SHP77 (cell line): Measurements from ENCODE around the gene CD55.

ENCODE experiments used
- DNase-seq, 2 experiments: peaks; one replicate each; lab custom pipeline; 2025; lab: John Stamatoyannopoulos, UW

Gene CD55

DNA sequence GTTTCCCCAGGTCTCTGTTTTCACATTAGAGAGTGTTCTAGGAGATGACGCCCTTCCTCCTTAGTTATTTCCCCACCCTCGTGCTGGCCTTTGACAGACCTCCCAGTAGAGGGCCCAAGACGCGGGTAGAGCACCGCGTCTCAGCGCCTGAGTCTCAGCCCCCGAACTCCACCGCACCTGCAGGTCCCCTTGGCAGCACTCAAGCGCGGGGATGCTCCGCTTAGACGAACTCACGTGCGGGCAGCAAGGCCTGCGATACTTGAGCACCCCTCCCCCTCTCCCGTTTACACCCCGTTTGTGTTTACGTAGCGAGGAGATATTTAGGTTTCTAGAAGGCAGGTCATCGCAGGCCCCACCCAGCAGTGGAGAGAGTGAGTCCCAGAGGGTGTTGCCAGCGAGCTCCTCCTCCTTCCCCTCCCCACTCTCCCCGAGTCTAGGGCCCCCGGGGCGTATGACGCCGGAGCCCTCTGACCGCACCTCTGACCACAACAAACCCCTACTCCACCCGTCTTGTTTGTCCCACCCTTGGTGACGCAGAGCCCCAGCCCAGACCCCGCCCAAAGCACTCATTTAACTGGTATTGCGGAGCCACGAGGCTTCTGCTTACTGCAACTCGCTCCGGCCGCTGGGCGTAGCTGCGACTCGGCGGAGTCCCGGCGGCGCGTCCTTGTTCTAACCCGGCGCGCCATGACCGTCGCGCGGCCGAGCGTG, at the start of gene CD55:
Gene CD55 (plus strand): TSS at position 600 of the 711 bp plus-strand sequence. CDS start 88 bp downstream, at position 688.
- DNase-seq, result peak; percentile 52 to 80

DNA sequence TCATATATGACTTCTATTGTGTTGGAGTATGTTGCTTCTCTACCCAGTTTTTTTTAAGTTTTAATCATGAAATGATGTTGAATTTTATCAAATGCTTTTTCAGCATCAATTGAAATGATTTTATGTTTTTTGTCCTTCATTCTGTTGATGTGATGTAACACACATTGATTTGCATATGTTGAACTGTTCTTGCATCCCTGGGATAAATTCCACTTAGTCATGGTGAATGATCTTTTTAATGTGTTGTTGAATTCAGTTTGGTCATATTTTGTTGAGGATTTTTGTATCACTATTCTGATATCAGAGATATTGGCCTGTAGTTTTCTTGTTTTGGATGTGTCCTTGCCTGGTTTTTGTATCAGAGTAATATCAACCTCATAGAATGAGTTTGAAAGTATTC, 46.6 kb upstream of the CD55 start:
- DNase-seq, result no peak

DNA sequence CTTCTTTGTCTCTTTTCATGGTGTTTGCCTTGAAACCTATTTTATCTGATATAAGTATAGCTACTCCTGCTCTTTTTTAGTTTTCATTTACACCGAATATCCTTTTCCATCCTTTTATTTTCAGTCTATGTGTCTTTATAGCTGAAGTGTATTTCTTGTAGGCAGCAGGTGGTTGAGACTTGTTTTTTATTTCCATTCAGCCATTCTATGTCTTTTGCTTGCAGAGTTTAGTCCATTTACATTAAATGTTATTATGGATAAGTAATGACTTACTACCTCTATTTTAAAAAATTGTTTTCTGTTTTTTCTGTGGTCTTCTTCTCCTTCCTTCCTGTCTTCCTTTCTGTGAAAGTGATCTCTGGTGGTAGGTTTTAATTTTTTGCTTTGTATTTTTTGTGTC, 45.0 kb upstream of the CD55 start:
- no peak for DNase-seq

DNA sequence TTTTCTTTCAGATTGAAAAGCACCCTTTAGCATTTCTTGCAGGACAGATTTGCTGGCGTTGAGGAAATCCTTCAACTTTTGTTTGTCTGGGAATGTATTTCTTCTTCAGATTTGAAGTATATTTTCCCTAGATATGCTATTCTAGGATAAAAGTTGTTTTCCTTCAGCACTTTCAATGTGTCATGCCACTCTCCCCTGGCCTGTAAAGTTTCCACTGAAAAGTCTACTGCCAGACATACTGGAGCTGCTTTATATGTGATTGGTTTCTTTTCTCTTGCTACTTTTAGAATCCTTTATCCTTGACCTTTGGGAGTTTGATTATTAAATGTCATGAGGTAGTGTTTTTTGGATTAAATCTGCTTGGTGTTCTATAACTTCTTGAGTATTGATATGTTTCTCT, 44.2 kb upstream of the CD55 start:
- no peak for DNase-seq

DNA sequence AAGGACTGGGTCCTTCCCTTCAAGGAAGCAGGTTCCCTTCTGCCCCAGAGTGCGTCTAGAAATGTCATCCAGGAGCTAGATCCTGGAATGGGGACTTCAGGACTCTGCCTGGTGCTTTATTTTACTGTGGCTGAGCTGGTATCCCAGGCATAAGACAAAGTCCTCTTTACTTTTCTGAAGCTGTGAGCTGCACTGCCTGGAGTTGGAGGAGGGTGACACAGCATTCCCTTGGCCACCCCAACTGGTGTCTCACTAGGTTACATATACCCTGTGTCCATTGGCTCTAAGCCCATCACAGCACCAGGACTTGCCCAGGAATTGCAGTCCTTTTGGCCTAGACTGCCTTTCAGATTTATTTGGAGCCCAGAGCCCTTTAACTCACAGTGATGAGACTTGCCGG, 41.8 kb upstream of the CD55 start:
- DNase-seq, result no peak

DNA sequence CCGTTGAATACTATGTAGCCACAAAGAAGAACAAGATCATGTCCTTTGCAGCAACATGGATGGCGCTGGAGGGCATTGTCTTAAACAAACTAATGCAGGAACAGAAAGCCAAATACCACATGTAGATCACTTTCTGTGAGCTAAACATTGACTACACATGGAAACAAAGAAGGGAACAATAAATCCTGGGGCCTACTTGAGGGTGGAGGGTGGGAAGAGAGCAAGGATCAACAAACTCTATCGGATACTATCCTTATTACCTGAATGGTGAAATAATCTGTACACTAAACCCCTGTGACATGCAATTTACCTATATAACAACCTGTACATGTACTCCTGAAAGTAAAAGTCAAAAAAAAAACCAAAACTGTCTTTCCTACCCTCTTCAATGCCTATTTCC, 40.8 kb upstream of the CD55 start:
- no peak for DNase-seq

- DNase-seq, result no peak
Measured at GRCh38 chr1:207282058-207282457, 39.4 kb upstream of the CD55 start.

DNA sequence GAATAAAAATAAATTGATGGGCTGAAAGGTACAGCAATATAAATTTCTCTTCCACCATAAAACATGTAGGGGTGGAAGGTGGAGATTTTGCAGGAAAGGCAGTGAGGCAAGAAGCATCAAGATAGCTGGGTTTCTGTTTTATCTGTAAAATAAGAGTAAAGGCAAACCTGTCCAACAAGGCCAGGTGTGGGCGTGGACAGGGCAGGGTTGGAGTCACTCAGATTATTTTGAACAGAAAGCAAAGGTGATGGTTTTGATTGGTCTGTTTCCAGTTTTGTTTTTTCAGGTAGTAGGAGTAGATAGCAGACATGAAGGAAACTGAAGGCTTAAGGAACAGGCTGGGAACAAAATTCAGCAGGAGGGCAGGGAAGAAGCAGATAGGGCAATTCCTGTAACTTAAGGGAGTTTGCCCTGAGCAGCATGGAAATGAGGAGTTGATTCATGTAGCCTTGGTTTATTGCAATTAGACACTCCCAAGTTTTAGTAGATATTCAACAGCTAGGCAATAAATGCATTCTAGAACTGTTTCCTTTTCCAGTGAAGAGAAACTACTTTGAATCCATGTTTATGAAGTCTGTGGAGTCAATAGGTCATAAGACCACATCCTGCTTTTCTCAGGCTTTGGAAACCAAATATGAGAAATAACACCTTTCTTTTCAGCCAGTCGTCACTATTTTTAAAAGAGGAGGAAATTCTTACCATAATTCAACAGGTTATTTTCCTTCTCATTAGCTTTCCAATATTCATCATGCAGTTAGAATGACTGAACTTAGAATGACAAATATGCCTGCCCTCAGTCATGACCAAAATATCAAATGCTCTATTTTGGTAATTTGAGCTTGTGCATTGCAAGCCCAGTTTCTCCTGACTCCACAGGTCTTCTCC, 38.7 kb upstream of the CD55 start:
- no peak for DNase-seq

- no peak for DNase-seq
Measured at GRCh38 chr1:207283421-207283820, 38.1 kb upstream of the CD55 start.

GRCh38 chr1:207284209-207284897, 37.1 kb upstream of the CD55 start:
- DNase-seq, result no peak

GRCh38 chr1:207286786-207287468, 34.6 kb upstream of the CD55 start:
- no peak for DNase-seq

DNA sequence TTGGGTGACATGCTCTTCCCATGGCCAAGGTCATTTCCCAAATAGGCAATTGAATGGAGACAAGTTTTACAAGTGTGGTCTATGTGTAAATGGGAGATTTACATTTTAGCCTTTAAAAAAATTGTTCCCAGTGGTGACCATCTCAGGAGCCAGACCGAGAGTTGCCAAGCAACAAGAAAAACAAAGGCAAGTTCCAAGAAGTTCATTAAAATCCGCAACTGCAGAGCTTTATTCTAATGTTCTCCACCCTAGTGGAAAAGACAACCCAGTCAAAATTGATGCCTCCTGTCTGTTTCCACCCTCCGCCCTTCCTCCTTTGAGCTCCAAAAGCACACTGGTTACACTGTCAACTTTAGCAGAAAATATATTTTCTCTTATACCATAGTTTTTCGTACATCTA, 33.2 kb upstream of the CD55 start:
- no peak for DNase-seq

DNA sequence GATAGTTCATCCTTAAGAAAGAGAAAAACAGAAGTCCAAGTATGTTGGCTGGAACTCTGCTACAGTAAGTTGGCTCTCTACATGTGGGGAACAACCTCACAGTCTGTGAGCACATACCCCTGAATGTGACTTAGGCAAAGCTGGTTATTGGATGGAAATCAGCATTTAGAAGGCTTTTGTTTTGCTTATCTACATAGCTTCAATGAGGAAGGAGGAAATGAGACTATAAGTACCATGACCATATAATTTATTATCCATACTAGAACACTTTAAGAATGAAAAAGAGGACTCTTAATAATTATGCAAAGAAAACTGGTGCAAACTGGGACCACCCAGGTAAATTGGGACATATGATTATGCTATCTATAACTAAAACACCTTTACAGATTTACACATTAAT, 31.7 kb upstream of the CD55 start:
- DNase-seq, result no peak

DNA sequence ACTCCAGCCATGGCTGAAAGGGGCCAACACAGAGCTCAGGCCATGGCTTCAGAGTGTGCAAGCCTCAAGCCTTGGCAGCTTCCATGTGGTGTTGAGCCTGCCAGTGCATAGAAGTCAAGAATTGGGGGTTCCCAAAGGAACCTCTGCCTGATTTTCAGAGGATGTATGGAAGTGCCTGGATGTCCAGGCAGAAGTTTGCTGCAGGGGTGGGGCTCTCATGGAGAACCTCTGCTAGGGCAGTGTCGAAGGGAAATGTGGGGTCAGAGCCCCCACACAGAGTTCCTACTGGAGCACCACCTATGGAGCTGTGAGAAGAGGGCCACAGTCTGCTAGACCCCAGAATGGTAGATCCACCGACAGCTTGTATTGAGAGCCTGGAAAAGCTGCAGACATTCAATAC, 29.8 kb upstream of the CD55 start:
- no peak for DNase-seq

GRCh38 chr1:207298186-207298585, 23.3 kb upstream of the CD55 start:
- no peak for DNase-seq

DNA sequence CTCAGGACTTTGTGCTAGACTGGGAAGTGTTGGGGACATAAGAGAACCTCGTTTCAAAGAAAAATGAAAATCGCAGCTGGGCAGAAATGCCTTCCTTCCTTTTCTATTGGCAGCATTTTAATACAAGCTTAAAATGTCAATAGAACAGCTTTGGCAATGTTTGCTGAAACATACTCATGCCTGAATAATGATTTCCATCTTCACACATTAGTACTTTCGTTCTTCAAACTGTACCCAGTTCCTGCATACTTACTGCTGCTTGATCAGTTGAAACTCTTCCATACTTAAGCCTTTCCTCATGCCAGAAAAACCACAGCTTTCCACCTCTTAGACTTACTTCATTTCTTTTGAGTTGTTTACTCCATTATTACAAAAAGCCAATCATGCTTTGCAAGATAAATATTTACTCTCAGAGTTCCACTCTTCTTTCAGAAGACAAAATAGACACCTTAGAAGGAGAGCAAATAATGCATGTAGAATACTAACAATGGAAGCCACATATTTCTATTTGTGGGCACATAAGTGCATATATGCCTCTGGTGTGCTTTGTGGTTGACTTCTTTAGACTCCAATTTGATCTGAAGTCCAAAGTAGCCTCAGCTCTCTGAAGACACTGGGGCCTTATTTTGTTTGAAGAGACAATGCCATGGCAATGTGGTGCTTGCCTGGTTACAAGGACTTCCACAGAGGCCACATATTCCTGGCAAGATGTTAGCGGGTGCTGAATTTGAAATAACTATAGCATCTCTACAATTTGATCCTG, 22.7 kb upstream of the CD55 start:
- no peak for DNase-seq

DNA sequence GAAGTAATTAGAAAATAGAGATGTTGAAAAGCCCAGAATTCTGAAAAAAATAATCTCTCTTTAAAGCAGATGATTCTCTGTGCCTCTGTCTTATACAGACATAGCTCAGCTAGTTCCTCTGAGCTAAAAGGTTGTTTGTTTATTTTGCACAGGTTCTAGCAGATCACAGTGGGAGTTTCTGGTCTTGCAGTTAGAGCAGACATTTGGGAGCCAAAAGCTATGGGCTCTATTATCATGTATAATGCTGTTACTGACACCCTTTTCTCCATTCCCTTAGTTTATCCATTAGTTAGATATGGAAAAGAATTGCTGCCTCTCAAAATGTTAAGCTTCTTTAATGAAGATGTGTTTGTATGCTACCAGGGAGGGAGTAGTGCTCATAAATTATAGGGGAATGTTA, 20.5 kb upstream of the CD55 start:
- DNase-seq, result no peak

DNA sequence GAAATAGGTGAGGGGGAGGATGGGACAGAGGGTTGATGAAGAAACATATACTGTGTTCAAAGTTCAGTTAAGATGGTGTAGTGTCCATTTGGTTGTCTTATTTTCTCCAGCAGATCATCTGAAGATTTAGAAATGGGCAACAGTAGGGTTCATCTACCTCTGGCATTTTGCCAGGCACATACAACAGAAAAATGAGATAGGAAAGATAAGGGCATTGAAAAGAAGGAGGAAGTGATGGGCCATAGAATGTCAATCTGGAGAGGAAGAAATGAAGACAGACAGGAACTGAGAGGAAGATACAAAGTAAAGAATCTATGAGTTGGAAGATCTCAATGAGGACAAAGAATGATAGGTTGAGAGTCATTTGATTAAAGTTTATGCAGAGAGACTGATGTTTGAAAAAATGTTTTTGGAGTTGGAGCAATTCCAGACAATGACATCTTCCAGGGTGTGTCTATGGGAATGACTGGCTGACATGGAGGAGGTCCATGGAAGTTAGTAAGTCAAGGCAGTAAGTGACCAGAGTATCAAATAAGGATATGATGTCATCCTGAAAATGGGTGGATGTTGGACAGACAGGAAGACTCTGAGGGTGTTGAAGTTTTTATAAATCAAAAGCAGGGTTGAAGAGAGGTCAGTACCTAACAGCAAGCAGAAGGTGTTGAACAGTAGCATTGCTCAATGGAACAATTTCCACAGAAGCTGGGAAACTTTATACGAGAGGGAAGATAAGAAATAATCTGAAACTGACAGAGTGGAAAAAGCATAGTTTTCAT, 18.7 kb upstream of the CD55 start:
- no peak for DNase-seq

GRCh38 chr1:207304710-207305488, 16.6 kb upstream of the CD55 start:
- DNase-seq, result no peak

GRCh38 chr1:207305489-207305873, 16.0 kb upstream of the CD55 start:
- DNase-seq, result no peak
